ENCODE results near the gene SPEG. TPM values are rescaled to one million over a fixed set of nuclear protein-coding genes. Genes with fewer than 3 reads are reported as not detected.
A peak's percentile ranks its signal among the peaks of the same experiment; 100 is the strongest.

Gene SPEG
- 0.21 and 0.84 TPM in 2 replicates for total RNA-seq
- 3.5 TPM in 2 replicates for polyA plus RNA-seq
- polyA plus RNA-seq (2011; cell fraction: cytosol; rRNA removed) = 0.94 and 2.1 TPM in 2 replicates
- 18.2 and 18.7 TPM in 2 replicates for polyA plus RNA-seq (2011; cell fraction: nucleus; rRNA removed)
- polyA plus RNA-seq (2012) = 1.0 and 2.6 TPM in 2 replicates
- 3.6 and 5.6 TPM in 2 replicates for polyA minus RNA-seq
- polyA minus RNA-seq (2011; cell fraction: cytosol; rRNA and poly(A)+ RNA removed) = 1.7 TPM
- 4.4 and 11.4 TPM in 2 replicates for polyA minus RNA-seq (2011; cell fraction: nucleus; rRNA and poly(A)+ RNA removed)
- percentile 7 among the genes with signal in this experiment for Bru-seq, nascent RNA
- BruChase-seq, experiment 1, labeled RNA remaining after a 6-hour chase = percentile 6 among the genes with signal in this experiment
- percentile 10 among the genes with signal in this experiment for BruChase-seq, experiment 2, labeled RNA remaining after a 2-hour chase
- long read RNA-seq, partial matches to known transcripts = 1 of 1 reads
- long read RNA-seq, other reads (novel, unspliced or antisense) = 0 of 1 reads

DNA sequence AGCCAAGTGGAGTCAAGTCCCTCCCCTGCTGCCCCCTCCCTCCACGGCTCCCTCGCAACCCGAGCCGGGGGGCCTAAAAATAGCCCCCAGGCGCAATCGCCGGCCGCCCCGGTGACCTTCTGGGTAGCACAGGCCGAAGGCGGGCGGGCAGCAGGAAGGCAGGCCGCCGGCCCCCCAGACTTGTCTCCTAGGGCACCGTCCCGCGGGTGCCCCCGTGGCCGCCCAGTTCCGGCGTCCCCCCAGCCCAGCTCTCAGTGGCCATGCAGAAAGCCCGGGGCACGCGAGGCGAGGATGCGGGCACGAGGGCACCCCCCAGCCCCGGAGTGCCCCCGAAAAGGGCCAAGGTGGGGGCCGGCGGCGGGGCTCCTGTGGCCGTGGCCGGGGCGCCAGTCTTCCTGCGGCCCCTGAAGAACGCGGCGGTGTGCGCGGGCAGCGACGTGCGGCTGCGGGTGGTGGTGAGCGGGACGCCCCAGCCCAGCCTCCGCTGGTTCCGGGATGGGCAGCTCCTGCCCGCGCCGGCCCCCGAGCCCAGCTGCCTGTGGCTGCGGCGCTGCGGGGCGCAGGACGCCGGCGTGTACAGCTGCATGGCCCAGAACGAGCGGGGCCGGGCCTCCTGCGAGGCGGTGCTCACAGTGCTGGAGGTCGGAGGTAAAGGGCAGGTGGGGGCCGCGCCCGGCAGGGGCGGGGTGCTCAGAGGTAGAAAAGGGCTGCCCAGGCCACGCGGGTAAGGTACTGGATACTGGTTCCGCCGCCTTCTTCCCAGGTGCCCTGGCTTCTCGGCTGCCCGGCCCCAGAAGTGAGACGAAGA, at the start of gene SPEG:
Gene SPEG (plus strand): TSS at position 126 of the 808 bp plus-strand sequence. CDS start 135 bp downstream, at position 261.
- Histone ChIP-seq H3K27me3 (ENCODE audit: control insufficient read depth in 2 of 2, insufficient read depth in 2 of 2, low read length in 2 of 2) (peaks cover 21 to 22% of the 10 kb centered on the region in 2 experiments), H3K9ac (replicated peaks; ENCODE audit: extremely low read depth, insufficient read depth, low read length) (no peak within 1 kb of the TSS), H3K36me3 (ENCODE audit: control insufficient read depth in 2 of 2, extremely low read depth in 1 of 2, insufficient read depth in 2 of 2, low read length in 2 of 2) (no peaks in the 10 kb centered on the region), H3K79me2 (ENCODE audit: control insufficient read depth, insufficient read depth, low read length) (no peaks in the 10 kb centered on the region), H2AFZ (ENCODE audit: low read depth, low read length) (no peak within 1 kb of the TSS), H4K20me1 (replicated peaks; ENCODE audit: control insufficient read depth, extremely low read depth, insufficient read depth, low read length) (no peaks in the 10 kb centered on the region), H3K4me1 (ENCODE audit: control insufficient read depth, extremely low read depth, insufficient read depth, low read length) (no peaks in the 10 kb centered on the region), H3K9me3 (replicated peaks; ENCODE audit: control insufficient read depth, insufficient read depth, low read length) (no peaks in the 10 kb centered on the region), H3K9me1 (replicated peaks; ENCODE audit: control insufficient read depth, extremely low read depth, insufficient read depth, low read length) (no peaks in the 10 kb centered on the region), H3K4me3 (replicated peaks in 1 of 3; ENCODE audit: insufficient read depth in 1 of 3, low read depth in 1 of 3, low read length in 3 of 3) (no peak within 1 kb of the TSS), H3K4me2 (ENCODE audit: insufficient read depth, low read length) (no peak within 1 kb of the TSS), H3K27ac (ENCODE audit: insufficient read depth, low read depth, low read length) (no peak within 1 kb of the TSS)
- TF ChIP-seq POLR2A (IDR thresholded peaks at IDR 0.05; ENCODE audit: low read depth, low read length) (no peak), EZH2 (IDR thresholded peaks at IDR 0.05; ENCODE audit: borderline replicate concordance, low read depth, low read length, severe bottlenecking) (peak; percentile 65), CTCF (IDR thresholded peaks at IDR 0.05; ENCODE audit: extremely low read depth in 1 of 2, insufficient read depth in 1 of 2, low read depth in 1 of 2, low read length in 2 of 2) (no peak)
- TF ChIP-seq, protein P1, sequence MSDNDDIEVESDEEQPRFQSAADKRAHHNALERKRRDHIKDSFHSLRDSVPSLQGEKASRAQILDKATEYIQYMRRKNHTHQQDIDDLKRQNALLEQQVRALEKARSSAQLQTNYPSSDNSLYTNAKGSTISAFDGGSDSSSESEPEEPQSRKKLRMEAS (IDR thresholded peaks at IDR 0.05; ENCODE audit: insufficient read depth, insufficient read length) = no peak
- FAIRE-seq = no peak
- dilution Hi-C loops (cut with MboI; ENCODE audit: extremely low pct_ligation_motif_present, low sequenced_read_pairs) = no loop called here
- no TSS peak for BruUV-seq (replicated peaks)
- intact Hi-C loops (cut with micrococcal nuclease) = no loop called here
- ChIA-PET POLR2A (no interaction called here), CTCF (interaction anchor here (0.6 to 1.9 kb wide), 5 partner anchors 12 to 125 kb away, joined by 3 to 7 read pairs (median 3); no protein-coding TSS in a partner anchor)
- DNase-seq (ENCODE audit: low read depth, low spot score) = no peak
